HG03280 (cell line): Measurements from ENCODE around the gene AKNAD1.
"Not testable (repeated sequence)": the region's sequence is repeated elsewhere in the genome, so short reads cannot be mapped to it uniquely, and the experiment has no call there.

Experiments
- ATAC-seq: cut with Tn5 transposase; IDR thresholded peaks from one replicate; pipeline ENCODE4 v1.9.1; 2021; ENCODE audit warnings: mild to moderate bottlenecking, moderate library complexity; ENCODE audit not compliant: unreplicated experiment

Gene AKNAD1, protein sequence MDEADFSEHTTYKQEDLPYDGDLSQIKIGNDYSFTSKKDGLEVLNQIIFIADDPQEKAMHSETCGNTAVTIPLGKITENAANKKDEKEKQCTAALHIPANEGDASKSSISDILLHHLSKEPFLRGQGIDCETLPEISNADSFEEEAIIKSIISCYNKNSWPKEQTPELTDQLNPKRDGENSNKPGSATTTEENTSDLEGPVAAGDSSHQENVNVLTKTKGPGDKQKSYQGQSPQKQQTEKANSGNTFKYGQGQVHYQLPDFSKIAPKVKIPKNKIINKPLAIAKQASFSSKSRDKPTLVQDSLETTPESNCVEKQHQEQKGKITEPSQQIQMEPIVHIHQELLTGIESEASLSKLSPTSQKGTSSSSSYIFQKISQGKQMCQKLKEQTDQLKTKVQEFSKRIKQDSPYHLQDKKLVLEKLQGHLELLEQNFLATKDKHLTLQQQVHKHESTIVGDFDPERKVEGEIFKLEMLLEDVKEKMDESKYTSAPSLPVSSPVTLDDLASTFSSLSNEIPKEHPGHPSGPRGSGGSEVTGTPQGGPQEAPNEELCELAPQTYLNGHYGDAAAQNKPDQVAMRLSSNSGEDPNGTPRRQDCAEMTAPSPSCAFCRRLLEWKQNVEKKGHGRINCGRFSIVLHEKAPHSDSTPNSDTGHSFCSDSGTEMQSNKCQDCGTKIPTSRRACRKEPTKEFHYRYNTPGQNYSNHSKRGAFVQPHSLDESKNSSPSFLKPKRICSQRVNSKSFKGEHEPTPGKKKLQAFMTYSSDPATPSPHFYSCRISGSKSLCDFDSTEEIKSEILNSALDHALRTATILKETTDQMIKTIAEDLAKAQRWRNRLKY

GRCh38 chr1:108856994-108857393 lies at the start of gene AKNAD1:
Gene AKNAD1, minus strand, starts transcription at chr1:108857094. Its CDS starts 4,430 bp downstream, at chr1:108852664.
- ATAC-seq, result no peak

DNA sequence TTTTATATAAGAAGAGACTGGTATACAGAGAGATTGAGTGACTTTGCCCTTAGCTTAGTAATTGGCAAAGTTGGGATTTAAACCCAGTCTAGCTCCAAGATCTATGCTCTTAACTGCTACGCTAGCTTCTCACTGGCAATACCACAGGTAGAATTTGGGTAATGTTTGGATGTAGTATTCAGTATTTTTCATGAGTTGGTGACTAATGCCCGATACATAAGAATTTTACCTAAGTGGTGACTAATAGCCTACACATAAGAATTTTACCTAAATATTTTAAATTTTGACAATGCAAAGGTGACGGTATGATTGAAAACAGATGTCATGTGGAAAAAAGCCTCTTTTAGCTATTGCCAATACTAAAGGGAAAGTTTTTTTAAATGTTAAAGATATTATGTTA lies 44.2 kb upstream of the AKNAD1 start:
- no peak for ATAC-seq

DNA sequence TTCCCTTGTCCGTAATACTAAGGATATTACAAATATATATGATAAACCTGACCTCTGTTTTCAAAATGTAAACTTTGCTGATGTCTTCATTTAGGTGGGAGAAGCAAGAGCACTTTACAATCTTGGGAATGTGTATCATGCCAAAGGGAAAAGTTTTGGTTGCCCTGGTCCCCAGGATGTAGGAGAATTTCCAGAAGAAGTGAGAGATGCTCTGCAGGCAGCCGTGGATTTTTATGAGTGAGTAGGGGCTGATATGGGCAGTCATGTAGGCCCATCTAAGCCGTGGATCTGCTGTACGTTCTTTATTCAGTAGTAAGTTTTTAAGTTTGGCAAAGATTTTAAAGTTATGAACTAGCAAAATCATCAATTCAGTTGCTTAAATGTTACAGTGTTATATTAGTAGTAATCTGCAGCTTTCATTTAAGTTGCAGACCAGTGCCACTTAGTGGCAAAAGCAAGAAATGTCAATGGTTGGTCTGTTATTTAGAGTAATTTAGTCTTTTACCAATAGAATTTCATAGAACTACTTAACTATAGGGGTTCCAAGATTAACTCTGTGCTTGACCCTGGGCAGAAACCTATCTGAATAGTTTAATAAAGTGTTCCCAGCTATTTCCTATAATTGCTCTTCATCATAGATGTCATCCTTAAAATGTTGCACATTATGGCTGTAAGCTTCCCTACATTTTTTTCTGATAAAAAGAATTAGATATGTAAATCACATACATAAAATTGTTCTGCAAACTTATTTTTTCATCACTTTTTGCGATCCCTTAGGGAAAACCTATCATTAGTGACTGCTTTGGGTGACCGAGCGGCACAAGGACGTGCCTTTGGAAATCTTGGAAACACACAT lies 41.2 kb upstream of the AKNAD1 start:
- peak; percentile 69 for ATAC-seq

DNA sequence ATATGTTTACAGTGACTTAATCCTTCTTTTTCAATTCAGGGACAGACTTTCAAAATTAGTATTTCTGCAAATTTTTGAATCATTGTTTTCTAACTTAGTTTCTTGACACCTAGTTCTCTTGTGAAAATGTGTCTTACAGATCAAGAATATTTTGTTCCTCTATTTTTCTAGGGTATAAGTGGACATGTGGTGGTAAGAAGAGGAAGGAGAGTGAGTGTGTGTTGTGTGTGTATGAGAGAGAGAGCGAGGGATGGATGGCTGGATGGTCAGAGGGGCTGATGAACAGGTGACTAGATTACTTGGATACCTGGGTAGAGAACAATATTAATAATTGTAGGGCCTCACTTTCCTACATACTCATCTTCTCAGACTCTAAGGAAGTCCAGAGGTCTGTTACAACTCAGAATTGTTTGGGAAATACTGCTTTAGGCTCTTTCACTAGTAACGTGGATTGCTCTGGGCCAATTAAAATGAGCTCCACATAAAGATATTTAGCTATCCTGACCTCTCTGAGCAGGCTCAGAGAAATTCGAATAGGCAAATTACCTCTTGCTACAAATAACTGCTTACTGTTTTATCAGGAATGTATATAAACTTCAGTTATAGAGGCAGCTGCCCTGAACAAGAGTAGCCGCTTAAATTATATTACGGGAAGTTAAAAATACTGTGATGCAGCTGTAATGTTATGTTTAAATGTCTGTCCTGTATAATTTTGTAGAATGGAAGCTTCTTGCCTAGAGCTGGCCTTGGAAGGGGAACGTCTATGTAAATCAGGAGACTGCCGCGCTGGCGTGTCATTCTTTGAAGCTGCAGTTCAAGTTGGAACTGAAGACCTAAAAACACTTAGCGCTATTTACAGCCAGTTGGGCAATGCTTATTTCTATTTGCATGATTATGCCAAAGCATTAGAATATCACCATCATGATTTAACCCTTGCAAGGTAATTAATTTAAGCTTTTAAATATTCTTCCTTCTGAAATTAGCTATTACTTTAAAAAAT lies 39.6 kb upstream of the AKNAD1 start:
- no peak for ATAC-seq

DNA sequence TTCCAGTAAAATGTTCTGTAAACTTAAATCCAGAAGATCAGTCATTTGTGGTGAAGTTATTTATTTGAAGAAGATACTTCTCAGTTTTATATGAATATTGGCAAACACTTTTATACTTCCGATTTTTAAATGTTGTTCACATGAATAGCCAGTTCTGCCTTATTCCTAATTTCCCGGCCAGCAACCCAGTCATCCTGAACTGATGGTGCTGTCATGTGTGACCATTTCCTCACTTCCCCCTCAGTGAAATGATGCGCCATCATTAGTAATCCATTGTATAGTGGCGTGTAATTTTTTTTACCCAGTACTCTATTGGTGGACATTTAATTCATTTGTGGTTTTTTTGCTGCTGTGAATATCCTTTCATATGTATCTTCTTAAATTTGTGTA lies 36.2 kb upstream of the AKNAD1 start:
- ATAC-seq, result no peak

DNA sequence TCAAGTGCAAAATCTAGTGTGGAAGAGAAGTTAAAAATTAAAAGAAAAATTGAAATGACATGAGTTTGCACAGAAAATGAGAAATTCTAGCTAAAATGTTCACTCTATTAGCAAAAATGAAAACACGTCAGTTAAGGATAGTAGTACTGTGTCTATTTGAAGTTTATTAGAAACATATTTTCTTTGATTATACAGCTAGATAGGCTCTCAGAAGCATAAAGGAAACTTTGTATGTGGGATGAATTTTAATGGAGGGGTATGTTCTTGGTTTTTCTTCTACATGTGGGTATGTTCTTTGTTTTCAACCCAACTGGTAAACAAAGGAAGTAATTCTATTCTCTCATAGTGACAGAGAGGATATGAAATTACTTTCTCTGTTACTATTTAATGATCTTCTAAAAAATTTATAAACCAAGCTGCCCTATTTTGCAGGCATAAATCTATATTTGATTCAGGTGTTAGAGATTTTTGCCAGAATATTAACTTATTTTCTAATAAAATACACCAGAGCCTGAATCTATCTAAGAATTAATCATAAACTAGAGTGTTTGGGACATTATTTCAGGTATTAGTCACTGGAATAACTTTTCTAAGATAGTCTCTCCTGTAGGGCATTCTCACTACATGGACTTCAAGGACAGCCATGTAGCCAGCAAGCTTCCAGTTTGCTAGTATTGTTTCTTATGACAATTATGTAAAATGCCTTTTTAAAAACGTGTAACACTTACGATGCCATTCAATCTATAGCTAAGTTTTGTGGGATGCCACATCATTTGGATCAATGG lies 35.7 kb upstream of the AKNAD1 start:
- no peak for ATAC-seq

DNA sequence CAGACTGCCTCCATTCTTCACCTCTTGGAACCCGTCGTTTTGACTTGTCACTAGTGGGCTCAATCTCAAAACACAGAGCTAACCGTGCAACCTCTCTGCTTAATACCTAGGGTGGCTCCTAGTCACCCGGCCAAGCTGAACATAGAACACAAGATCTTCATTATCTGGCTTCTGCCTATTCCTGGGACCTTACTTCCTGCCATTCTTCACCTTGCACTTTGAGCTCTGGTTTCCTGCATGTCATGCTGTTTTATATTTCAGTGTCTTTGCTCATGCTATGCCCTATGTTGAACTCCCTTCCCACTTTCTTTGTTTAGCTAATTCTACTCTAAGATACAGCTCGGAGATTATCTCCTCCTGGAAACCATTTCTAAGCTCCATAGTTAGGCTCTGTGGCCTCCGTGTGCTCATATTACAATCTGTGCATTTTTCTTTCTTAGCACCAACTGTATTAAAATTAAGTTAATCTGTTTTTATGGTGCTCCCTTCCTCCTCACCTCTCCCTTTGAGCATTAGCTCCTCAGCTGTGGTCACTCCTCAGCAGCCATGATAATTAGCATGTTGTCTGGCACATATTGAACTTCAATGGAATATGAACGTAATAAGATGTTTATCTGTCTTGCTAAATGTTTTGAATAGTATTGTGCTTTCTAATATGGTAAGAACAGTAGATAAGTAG lies 33.0 kb upstream of the AKNAD1 start:
- no peak for ATAC-seq

DNA sequence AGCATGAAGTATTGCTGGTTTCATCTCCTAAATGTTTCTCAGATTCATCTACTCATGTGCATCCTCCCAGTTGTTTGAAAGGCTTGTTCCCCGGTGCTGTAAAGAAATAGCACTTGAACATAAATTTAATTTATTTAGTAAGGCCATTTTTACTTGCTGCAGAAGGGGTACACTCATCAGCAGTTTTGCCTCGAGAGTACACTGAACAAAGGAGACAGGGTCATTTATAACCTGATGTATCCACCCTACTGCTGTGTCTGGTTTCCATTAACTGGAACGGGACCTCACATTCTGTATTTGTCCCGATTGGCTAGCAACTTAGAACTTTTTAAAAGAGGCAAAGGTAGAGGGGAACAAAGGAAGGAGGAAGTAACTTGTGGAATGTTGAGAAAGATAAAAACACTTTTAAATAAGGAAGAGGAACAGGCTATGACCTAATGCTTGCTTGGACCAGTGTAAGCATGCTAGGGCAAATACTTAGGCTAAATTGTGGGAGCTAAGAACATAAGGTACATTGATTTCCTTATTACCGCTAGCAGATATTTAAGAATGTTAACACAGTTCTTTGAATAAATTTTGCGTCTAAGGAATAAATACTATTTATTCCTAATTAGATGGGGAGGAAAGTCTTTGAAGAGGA lies 32.2 kb upstream of the AKNAD1 start:
- not testable (repeated sequence) for ATAC-seq

DNA sequence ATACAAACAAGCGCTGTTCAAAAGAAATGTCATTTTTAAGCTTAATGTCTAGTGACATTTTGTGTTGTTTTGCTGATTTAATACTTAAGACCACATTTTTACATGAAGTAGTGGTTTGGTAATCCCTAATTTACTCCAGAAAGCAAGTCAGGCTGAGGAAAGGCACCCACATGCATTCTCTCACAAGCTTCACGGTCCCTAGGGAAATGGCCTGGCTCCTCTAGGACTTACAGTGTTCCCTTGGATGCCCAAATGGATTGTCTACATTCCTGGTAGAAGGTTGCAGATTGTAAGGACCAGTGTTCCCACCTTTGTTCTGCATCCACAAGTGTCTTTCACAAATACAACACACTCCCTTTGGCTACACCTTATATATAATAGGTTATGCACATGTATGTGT lies 29.4 kb upstream of the AKNAD1 start:
- ATAC-seq, result no peak

- ATAC-seq, result no peak
Measured at GRCh38 chr1:108884968-108885367, 28.1 kb upstream of the AKNAD1 start.

- ATAC-seq, result no peak
Measured at GRCh38 chr1:108882837-108883236, 25.9 kb upstream of the AKNAD1 start.

GRCh38 chr1:108881369-108881768 lies 24.5 kb upstream of the AKNAD1 start:
- no peak for ATAC-seq

DNA sequence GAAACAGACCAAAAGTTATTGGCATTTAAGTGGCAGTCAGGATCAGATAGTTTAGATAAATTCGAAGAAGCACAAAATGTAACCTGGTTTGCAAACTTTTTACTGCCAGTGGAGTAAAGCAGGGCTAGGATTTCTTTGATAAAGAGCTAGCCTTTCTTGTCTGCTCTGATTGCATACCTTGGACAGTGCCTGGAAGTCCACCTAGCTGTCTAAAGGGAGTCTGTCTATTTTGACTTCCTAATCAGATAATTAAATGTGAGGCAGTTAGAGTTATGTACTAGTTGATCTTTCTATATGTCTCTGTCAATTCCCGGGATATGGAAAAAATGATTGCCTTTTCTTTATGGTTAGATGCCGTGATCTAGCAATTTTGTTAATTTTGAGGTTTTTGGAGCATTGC lies 24.0 kb upstream of the AKNAD1 start:
- ATAC-seq, result no peak

GRCh38 chr1:108878678-108879077 lies 21.8 kb upstream of the AKNAD1 start:
- no peak for ATAC-seq

DNA sequence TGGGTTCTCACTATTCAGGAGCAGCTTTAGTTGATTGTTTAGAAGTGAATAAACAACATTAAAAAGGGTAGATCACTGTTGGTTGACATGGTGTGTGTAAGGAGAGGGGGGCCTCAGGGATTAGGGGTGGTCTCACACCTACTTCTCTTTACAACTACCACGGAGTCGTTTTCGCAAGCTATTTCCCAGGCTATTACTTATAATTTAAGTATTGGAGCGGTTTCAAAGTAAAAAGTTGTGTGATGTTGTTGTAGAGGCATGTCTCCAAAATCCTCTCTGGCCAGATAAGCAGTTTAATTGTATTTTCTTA lies 21.2 kb upstream of the AKNAD1 start:
- no peak for ATAC-seq

GRCh38 chr1:108877348-108878159 lies 20.7 kb upstream of the AKNAD1 start:
- no peak for ATAC-seq

DNA sequence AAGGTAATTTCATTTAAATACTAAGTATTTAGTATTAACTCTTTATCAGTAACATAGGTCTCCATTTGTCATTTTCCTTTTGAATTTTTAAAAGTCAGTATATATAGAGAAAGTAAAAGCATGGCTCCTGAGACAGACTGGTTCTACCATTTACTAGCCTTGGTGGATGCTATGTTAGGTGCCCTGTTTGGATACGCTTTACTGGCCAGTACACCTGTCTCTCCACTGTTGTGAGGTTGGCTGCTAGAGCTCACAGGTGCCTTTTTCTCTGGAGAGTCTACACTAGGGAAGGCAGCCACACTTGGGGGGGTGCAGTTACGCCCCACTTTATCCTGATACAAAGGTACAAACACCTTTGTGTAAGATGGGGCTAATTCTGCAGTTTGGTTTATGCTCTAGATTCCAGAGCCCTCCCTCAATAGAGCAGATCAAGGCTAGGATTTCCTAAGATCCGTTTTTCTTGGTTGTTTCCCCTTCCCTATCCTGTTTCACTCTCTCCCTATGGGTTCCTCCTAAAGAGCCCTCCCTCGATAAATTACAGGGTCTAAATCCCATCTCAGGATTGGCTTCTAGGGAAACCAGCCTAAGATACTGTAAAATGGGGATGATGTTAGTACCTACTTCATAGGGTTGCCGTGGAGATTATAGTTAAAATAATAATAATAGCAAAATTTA lies 14.3 kb upstream of the AKNAD1 start:
- ATAC-seq, result no peak
